K562 (cell line): Measurements from ENCODE around the gene LUC7L3. TPM values are rescaled to one million over a fixed set of nuclear protein-coding genes. Genes with fewer than 3 reads are reported as not detected.

Source experiments
- CBX2 ChIP-seq: fragments of 200-600 bp; sonication (generic); IDR thresholded peaks from one replicate; pipeline ENCODE4 v1.6.1; 2012; ENCODE audit warnings: mild to moderate bottlenecking, low read length, inconsistent platforms; ENCODE audit not compliant: insufficient read depth, poor library complexity, severe bottlenecking
- CUX1 ChIP-seq: fragments of 200-800 bp; sonication (Bioruptor generic); IDR thresholded peaks from 2 replicates; pipeline ENCODE4 v1.6.1; 2016; ENCODE audit warnings: missing genetic modification characterization, missing compliant biosample characterization
- JUN ChIP-seq, 2 experiments: sonication (generic) in 1 of 2; formaldehyde crosslinking in 1 of 2; IDR thresholded peaks; 2 replicates each; pipeline versions ENCODE4 v1.6.1 to v1.8.0; 2012 to 2022; ENCODE audit warnings: borderline replicate concordance in 2 of 2, mild to moderate bottlenecking in 2 of 2, improper control_type of control experiment in 1 of 2, low read depth in 1 of 2, low read length in 1 of 2, missing genetic modification reagents in 1 of 2
- MAFK ChIP-seq: IDR thresholded peaks from 2 replicates; pipeline ENCODE4 v1.6.1; 2011; ENCODE audit warnings: low read length, improper control_type of control experiment
- NFXL1 ChIP-seq: fragments of 450-650 bp; formaldehyde crosslinking; IDR thresholded peaks from 2 replicates; pipeline ENCODE4 v1.4.0; 2021; ENCODE audit warnings: mild to moderate bottlenecking
- NR2C1 ChIP-seq, 2 experiments: fragments of 450-650 bp; IDR thresholded peaks; 2 replicates each; pipeline ENCODE4 v1.6.1; 2017; ENCODE audit warnings: mild to moderate bottlenecking in 2 of 2, antibody characterized with exemption in 1 of 2, inconsistent platforms in 1 of 2, missing compliant biosample characterization in 1 of 2, missing genetic modification characterization in 1 of 2
- PRPF4 ChIP-seq: fragments of 200-400 bp; formaldehyde crosslinking; IDR thresholded peaks from one replicate; pipeline ENCODE4 v1.6.1; 2017; ENCODE audit warnings: low read length, low read depth, mild to moderate bottlenecking; ENCODE audit not compliant: insufficient read depth, poor library complexity, severe bottlenecking
- SREBF2 ChIP-seq: sonication (generic); formaldehyde crosslinking; IDR thresholded peaks from 2 replicates; pipeline ENCODE4 v1.4.0; 2020; ENCODE audit warnings: mild to moderate bottlenecking, missing genetic modification reagents
- ZNF143 ChIP-seq: sonication (generic); formaldehyde crosslinking; IDR thresholded peaks from 2 replicates; pipeline ENCODE4 v1.9.0; 2022; ENCODE audit warnings: mild to moderate bottlenecking, missing genetic modification reagents
- ZNF395 ChIP-seq: fragments of 200-800 bp; sonication (Bioruptor generic); IDR thresholded peaks from 2 replicates; pipeline ENCODE4 v1.6.1; 2017; ENCODE audit warnings: missing genetic modification characterization, missing compliant biosample characterization
- ZNF41 ChIP-seq: fragments of 250-450 bp; sonication (Bioruptor Pico); conservative IDR thresholded peaks from 2 replicates; pipeline ENCODE4 v1.4.0; 2020; ENCODE audit warnings: mild to moderate bottlenecking
- ZNF431 ChIP-seq: sonication (generic); formaldehyde crosslinking; IDR thresholded peaks from 2 replicates; pipeline ENCODE4 v1.8.0; 2022; ENCODE audit warnings: mild to moderate bottlenecking, missing genetic modification reagents
- ZNF561 ChIP-seq: fragments of 450-650 bp; formaldehyde crosslinking; conservative IDR thresholded peaks from 2 replicates; pipeline ENCODE4 v1.4.0; 2020; ENCODE audit warnings: mild to moderate bottlenecking, moderate library complexity
- ZNF583 ChIP-seq: fragments of 250-450 bp; sonication (Bioruptor Pico); IDR thresholded peaks from 2 replicates; pipeline ENCODE4 v1.4.0; 2020
- polyA plus RNA-seq, 8 experiments: library from polyadenylated mRNA; depleted of rRNA in 4 of 8; stranded (reverse) in 5 of 8; unstranded in 3 of 8; fragments of >200 nt; fragmentation: Nextera tagmentation in 2 of 8; fragmentation: Illumina TruSeq in 1 of 8; extraction: Ambion mirVana in 2 of 8; extraction: Trizol in 1 of 8; gene quantifications; 2 replicates each; pipeline versions ENCODE4 v1.2.1 to v1.2.3, GENCODE V29; 2011 to 2014; ENCODE audit warnings: inconsistent platforms in 1 of 8, missing spikeins in 1 of 8
- total RNA-seq, 7 experiments: library from RNA; depleted of rRNA in 6 of 7; stranded (reverse); fragments of >200 nt in 6 of 7; fragmentation: Illumina TruSeq in 2 of 7; extraction: Trizol in 2 of 7; gene quantifications; 2 replicates each; pipeline versions ENCODE4 v1.2.1 to v1.2.3, GENCODE V29; 2011 to 2021; ENCODE audit warnings: low replicate concordance in 1 of 7

The LUC7L3 gene
- total and polyA plus RNA-seq, 9 of the 15 experiments (the other 6 are each of a cell fraction or from before 2014, with no cell fraction given) = 80.8 to 284 (median 127) TPM

- TF ChIP-seq NR2C1 (IDR thresholded peaks at IDR 0.05) (no peak), NR2C1 (tag; IDR thresholded peaks at IDR 0.05) (no peak), ZNF561 (CRISPR knock-in tag) (no peak), CBX2 (no peak), ZNF41 (no peak), ZNF431 (CRISPR knock-in tag) (no peak), NFXL1 (no peak), ZNF583 (CRISPR knock-in tag) (no peak), PRPF4 (no peak), MAFK (no peak), ZNF143 (CRISPR knock-in tag) (no peak), JUN (IDR thresholded peaks at IDR 0.05; ENCODE audit: borderline replicate concordance, low read depth, low read length) (no peak), JUN (CRISPR knock-in tag; IDR thresholded peaks at IDR 0.05; ENCODE audit: borderline replicate concordance) (no peak), CUX1 (CRISPR knock-in tag) (no peak), ZNF395 (no peak), SREBF2 (CRISPR knock-in tag) (no peak)
Measured at GRCh38 chr17:50681263-50682200, 37.9 kb upstream of the LUC7L3 start (continued).
